NAMALWA (cell line): ENCODE data around the gene OR2F2.

Source experiments
- DNase-seq: peaks from one replicate; pipeline ENCODE4 v3.0.0-alpha.2; 2015; ENCODE audit warnings: low spot score

Gene OR2F2

DNA sequence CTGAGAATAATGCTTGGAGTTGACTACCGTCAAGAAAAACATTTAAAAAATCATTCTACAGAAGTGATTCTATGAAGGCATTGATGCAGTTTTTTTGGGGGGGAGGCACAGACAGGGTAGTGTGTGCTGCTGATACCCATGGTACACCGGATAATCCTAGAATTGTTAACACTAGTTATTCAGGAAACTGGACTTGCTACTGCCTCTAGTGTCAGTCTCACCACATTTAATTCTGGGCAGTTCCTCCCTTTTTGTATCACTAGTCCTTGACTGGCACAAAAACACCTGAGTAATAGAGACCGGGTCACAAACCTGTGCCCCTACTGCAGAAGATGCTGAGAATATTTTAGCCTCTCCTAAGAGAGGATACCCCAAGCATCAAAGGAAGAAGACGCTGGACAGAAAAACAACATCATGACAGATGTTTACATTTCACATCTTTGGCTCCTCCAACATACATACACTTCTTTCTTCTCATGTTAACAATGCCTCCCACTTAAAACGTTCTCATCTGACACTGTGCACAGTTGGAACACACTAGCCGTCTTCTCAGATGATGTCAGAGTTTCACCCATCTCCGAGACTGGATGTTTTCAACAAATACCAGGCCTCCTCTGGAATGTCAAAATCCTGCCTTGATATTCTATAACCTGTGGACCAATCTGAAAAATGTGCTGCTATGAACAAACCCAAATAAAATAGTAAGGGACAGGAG lies 19.9 kb upstream of the OR2F2 start:
- no peak for DNase-seq

DNA sequence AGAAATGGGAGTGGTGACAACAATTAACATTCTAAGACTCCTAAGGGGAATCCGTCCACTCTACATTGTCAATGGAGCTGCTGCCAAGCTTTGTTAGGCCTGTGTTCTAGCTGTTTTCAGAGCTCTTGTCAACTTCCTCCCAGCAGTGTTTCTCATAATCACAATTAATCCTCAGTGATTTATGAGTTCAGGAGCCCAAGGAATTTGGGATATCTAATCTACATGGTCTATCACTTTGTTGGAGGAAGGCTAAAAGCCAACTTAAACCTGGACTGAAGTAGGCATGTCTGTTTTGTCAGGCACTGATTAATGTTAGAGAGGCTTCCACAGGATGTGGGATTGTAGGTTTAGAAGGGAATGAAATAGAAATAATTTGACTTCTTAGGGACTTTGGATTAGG lies 10.2 kb upstream of the OR2F2 start:
- DNase-seq, result no peak

DNA sequence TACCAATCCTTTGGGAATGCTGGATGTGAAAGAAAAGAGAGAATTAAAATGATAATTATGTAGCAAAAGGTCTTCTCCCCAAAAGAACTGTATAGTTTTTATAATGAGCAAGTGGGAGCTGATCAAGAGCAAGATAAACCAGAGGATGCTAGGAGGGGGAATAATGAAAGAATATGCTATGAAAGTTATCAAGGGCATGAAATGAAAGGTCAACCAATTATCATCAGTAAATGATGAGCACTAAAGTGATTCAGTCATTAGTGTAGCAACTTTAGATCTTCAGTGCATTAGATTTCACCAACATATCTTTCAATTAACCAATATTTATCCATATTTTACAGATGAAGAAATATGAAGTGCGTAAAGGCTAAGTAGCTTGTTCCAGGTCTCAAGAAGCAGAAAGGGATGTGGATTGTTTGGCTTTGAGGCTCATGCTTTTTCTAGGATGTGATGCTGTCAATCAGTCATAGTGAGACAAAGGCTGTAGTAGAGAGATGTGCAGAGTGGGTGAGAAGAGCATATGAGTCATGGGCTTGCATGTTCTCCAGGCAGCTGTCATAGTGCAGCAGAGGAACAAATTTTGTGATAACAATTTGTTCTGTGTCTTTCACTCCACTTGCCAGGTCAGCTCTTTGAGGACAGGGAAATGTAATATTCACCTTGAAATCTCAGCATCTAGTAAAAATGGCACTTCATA lies 5.7 kb upstream of the OR2F2 start:
- no peak for DNase-seq

DNA sequence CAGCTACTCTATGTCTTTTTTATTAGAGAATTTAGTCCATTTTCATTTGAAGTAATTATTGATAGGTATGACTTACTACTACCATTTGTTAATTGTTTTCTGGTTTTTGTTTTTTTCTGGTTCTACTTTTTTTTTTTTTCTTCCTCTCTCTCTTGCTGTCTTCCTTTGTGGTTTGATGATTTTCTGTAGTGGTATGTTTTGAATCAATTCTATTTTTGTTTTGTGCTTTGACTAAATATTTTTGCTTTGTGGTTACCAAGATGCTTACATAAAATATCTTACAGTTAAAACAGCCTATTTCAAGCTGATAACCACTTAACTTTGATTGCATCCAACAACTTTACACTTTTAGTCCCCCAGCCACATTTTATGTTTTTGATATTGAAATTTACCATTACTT lies 3.3 kb upstream of the OR2F2 start:
- no peak for DNase-seq

DNA sequence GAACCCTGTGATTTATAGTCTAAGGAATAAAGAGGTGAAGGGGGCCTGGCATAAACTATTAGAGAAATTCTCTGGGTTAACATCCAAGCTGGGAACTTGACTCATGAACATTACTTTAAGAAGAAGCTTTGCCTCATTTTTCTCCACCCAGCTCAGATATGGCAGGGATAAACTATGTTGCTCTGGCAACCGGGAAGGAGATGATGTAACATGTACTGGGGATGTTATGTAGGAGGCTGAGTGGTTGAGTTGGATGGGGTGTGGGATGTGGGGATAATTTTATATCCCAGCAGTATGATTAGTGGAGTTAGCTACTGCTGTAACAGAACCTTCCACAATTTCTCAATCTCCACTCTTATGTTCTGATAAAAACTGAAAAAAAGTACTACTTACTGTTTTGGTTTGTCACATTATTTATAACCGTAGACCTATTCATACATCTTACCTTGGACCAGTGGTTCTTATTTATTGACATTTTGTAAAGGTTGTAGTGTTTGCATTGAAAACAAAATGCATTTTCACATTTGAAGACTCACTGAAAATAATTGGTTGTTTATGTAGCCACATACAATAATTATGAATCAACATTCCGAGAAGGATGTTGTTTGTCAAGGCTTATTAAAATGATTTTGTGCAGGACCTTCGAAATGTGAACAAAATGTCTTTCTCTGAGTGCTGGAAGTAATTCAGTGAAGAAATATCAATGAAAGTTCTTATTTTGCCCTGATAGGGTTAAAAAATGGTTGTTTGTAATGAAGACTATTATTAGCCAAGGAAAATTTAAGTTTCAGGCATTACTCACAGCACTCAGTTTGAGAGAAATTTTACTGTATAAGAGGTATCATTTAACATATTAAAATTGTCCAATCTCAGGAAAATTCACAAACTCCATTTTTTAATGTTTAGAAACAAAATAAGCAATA lies 1.3 kb downstream of the OR2F2 start:
- DNase-seq, result no peak

DNA sequence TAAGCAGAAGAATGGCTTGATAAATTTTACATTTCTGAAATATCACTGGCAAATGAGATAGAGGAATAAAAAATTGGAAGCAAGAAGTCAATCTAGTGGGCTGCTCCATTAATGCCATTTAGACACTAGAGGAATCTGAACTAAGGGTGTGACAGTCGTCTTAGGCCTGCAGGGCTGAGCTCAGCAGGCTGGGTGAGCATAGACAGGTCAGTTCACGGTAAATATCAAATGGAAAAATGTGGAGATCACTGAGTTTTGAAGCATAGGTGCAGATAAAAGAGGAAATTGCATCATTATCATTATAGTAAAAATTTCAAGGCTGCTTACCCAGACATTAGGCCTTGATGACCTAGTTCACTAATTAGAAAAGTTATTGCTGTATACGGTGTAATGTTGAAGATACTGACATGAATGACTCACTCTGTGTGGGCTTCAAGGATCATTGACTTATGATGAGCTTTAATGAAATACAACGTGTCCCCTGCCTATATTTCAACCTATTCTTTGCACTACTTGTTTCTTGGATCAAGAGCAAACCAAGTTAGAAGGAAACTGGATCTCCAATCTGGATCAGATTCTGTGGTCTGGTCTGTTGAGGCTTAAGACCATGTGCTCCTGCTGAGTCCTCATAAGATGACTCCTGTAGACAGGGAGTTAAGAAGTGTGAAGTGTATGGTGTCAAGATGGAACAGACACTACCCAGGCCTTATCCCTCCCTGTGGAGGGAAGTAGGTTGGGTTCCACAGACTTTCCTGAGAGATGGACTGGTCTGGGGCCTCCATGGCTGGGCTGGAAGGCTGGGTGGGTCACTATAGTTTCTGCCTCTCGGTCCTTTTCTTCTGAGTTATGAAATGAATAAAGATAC lies 3.6 kb downstream of the OR2F2 start:
- no peak for DNase-seq

DNA sequence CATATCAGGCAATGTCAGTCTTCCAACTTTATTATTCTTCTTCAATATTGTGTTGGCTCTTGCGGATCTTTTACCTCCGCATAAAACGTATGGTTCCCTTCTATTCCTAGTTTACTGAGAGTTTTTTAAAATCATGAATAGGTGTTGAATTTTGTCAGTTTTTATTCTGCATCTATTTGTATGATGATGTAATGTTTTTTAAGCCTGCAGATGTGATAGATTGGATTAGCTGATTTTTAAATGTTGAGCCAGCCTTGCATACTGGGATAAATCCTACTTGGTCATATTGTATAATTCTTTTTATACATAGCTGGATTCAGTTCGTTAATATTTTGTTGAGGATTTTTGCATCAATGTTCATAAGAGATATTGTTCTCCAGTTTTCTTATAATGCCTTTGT lies 10.4 kb downstream of the OR2F2 start:
- DNase-seq, result no peak

DNA sequence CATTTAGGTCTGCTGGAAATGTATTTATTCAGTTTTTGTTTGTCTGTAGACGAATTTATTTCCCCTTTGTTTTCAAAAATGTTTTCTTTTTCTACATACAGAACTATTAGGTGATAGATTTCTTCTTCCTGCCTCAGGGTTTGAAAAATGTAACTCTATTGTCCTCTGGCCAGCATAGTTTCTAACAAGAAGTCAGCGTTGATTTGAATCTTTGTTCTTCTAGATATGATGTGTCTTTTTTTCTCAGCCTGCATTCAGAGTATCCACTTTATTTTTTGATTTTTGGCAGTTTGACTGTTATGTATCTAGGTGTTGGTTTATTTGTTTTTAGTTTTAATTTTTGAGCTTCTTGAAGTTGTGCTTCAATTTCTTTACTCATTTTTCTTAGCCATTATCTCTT lies 12.1 kb downstream of the OR2F2 start:
- no peak for DNase-seq

DNA sequence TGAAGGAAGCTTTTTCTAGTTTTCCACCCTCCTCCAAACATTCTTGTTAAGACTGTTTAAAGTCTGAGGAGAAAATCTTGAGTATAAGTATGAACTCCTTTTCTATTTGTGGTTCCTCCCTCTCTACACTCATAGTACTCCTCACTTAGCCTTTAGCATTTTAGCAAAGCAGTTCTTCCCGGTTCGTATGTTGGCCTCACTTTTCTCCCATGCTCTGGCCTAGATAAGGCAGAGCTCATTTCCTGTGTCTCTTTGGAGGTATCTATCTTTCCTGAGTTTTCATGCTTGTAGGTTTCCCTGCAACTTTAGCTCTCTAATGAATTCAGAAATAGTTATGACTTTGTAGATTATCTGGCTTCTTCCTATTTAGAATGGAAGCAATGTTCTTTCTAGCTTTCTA lies 13.7 kb downstream of the OR2F2 start:
- no peak for DNase-seq

DNA sequence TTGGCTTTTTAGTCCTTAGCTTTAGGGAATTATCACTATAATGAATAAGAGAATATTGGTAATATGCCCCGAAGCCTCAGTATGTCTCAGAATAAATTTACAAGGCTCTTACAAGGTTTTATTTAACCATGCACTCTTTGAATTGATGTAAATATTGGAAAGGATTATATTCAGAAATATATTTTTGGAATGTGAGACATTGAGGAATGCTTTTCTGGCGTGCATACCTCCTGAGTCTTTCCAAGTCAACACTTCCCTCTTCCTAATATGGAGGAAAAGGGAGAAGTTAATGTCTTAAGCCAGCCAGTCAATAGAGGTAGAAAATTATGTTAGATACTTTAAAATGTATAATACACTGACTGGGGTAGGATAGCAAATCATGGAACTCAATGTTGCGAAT lies 18.4 kb downstream of the OR2F2 start:
- DNase-seq, result no peak

DNA sequence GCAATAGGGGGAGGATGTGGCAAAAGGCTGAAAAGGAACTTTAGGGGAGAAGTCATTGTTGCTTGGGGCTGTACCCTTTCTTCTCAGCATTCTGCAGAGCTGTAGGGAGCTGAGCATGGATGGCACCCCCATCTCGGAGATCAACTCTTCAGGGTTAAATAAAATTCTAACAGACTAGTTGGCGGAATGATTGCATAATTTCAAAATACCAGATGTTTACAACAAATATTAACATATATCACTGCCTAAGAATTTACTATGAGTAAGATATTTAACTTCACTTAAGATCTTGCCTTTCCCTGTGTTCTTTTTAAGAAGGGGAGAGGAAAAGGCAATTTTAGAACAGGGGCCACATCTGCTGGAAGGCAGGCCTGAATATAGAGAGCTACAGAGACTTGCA lies 19.1 kb downstream of the OR2F2 start:
- no peak for DNase-seq

DNA sequence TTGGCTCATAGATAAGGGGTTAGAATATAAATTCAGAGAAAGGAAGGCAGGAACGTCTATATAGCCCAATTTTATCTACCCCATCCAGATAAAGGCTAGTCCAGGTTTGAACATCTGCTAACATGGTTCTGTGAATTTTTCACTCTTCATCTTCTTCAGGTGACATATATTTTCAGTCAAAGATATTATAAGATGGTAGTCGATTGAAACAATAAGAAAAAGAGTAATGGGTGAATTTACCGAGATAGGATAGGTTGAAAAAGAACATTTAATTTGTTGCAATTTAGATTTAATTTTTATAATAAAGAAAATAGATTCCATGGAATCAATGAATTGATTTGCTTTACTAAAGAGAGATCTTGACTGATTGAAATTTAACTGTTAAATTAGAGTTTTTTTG lies 19.5 kb downstream of the OR2F2 start, which contains the start of gene OR2F1:
TSS of gene OR2F1 (plus strand) at position 301 of the 400 bp plus-strand sequence. CDS start 5,127 bp downstream, outside the sequence.
- no peak for DNase-seq

DNA sequence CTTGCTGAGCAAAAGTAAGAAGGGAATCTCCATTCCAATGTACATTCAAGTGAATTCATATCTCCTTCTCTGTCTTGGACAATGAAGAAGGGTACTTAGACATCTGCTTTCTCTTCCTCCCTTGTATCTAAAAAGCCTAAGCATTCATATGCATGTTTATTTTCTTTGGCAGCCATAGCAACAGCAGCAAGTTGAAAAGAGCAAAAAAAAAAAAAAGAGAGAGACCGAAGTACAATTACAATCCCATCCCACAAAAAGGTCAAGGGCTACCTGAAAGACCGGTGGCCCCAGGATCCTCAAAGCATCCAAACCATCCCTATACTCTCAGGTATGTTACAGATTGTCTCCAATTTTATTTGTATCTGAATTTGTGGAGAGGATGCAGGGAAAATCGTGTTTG lies 23.7 kb downstream of the OR2F2 start:
- no peak for DNase-seq

DNA sequence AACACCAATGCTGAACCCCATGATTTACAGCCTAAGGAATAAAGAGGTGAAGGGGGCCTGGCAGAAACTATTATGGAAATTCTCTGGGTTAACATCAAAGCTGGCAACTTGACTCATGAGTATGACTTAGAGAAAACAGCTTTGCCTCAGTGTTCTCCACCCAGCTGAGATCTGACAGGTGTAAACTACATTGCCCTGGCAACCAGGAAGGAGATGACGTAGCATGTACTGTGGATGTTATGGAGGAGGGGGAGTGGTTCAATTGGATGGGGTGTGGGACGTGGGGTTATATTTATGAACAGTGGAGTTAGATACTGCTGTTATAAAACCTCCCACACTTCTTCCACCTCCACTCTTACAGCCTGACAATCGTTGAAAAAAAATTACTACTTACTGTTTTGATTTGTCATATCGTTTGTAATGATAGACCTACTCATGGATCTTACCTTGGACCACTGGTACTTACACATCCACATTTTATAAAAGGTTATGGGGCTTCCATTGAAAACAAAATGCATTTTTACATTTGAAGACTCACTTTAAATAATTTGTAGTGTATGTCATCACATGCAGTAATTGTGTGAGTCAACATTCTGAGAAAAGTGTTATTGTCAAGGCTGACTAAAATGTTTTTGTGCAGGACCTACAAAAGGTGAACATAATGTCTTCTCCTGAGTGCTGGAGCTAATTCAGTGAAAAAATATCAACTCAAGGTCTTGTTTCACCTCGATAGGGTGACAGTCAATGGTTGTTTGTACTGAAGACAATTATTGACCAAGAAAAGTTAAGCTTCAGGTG lies 26.0 kb downstream of the OR2F2 start:
- no peak for DNase-seq

DNA sequence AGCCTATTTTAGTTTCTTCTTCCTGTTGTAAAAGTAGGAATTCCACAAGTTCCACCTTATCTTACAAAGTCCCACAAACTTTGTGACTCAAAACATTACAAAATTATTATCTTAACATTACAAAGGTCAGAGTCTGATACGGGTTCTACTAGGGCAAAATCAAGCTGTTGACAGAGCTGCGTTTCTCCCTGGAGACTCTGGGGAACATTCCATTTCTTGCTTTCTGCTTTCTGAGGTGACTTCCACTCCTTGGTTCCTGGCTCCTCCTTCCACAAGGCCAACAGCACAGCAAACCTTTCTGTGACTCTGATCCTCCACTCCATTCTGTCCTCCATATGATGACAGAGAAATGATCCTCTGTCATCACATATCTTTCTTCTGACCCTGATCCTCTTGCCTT lies 30.2 kb downstream of the OR2F2 start:
- DNase-seq, result no peak

DNA sequence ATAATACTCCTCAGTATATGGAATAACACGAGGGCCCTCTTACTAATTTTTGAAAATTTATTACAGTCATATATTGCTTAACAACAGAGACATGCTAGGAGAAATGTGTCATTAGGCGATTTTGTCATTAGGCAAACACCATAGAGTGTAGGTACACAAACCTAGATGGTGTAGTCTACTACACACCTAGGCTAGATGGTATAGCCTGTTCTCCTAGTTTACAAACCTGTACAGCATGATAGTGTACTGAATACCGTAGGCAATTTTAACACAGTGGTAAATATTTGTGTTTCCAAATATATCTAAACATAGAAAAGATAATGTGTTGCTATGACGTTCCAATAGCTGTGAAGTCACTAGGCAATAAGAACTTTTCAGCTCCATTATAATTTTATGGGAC lies 32.4 kb downstream of the OR2F2 start:
- no peak for DNase-seq

DNA sequence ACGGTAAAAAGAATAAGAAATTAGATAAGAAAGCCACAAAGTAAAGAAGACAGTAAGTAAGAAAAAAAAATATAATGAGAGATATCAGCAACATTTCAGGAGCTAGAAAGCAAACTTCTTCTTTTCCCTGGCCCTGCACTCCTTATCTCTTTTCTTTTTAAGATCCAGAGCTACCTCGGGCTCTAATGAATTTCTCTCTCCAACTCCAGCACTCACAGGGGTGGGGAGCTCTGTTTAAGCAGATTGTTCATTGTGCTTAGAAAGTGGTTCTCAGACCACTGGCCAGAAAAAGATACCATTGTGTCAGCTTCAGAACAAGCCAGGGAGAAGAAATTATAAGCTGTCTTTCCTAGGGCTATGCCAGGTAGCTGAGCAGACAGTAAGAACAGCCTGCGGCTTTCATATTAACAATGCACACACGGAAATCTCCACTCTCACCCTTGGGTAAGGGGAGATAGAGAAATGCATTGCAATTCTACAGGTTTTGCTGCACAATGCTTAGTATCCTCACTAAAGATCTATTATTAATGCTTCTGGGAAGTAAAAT lies 38.9 kb downstream of the OR2F2 start:
- DNase-seq, result no peak

DNA sequence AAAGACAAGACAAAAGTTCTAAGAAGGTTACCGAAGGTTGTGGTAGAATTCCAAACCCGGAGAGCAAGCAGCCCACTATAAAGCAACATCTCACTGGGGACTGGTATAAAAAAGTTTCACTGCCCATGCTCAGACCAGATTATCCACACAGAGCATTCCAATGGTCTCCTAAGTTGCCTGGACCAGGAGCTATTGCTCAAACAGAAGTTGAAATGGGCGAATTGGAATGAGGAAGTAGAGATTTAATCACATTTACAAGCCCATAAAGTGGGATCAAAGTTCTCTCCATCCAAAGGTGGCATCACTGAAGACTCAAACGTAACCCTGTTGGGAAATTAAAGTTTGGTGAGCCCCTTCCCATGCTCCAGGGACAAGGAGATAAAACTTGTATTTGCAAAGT lies 39.4 kb downstream of the OR2F2 start:
- DNase-seq, result no peak

DNA sequence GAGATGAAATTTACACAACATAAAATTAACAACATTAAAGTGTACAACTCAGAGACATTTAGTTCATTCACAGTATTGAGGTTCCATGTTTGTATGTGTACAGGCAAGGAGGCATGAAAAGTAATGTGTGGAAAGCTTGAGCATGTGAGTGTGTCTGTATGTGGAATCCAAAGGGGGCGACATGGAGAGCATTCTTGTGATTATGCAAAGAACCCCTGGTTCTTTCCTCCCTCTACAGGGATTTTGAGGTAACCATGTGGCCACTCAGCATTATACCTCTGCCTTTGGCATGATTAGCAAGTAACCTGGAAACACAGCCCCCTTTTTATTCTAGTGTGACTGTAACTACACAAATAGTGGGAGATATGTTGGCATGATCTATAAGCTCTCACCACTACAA lies 40.6 kb downstream of the OR2F2 start:
- peak; percentile 26 for DNase-seq

DNA sequence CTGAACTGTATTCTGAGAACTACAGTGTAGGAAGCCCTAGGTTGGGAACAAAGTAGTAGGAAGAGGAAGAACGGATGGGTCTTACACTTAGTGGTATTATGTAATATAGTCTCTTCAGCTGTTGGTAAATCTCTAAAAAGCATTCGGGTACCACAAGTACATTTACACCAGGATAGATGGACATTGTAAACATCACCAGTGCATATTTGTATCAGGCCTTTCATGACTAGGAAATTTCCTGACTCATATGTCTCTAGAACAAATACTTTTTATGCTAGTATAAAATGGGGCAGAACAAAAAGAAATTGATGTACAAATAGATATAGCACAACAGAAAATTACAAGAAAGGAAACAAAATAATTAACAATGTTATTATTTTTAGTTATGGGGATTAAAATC lies 43.6 kb downstream of the OR2F2 start:
- no peak for DNase-seq

DNA sequence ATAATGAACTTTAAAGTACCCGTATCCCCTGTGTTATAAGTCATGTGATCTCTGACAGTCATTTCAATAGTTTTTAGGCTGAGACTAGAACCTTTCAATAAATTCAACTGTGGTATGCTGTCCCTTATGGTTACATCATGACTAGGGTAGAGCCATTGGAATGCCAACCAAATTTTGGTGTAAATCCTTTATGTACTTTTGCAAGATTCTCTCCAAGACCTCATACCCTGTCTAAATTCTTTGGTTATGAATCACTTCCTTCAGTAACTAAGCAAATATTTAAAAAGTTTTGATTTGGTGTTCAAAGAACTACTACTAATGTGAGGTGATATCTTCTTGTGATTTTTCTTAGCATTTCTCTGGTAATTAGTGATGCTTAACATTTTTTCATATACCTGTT lies 44.3 kb downstream of the OR2F2 start:
- no peak for DNase-seq
